HG03575 (cell line): ENCODE results near the gene GGT5.
"Not testable (repeated sequence)": the region's sequence is repeated elsewhere in the genome, so short reads cannot be mapped to it uniquely, and the experiment has no call there.

ENCODE experiments used
- ATAC-seq: cut with Tn5 transposase; IDR thresholded peaks from one replicate; pipeline ENCODE4 v1.9.1; 2021; ENCODE audit not compliant: unreplicated experiment, insufficient number of reproducible peaks, low FRiP score; ENCODE audit errors: extremely low read depth

GGT5 gene

GRCh38 chr22:24186892-24187670 lies 57.8 kb downstream of the GGT5 start:
- no peak for ATAC-seq

- no peak for ATAC-seq
These were observed 58.5 kb downstream of the GGT5 start for GRCh38 chr22:24186352-24186740.

GRCh38 chr22:24185501-24186351 lies 59.2 kb downstream of the GGT5 start:
- ATAC-seq: no peak

GRCh38 chr22:24185001-24185500 lies 59.8 kb downstream of the GGT5 start:
- no peak for ATAC-seq

- ATAC-seq: no peak
These were observed 60.7 kb downstream of the GGT5 start for GRCh38 chr22:24184057-24184798.

GRCh38 chr22:24183321-24184031 lies 61.4 kb downstream of the GGT5 start:
- ATAC-seq: no peak

GRCh38 chr22:24182900-24183246 lies 62.0 kb downstream of the GGT5 start:
- ATAC-seq: not testable (repeated sequence)

GRCh38 chr22:24181996-24182899 lies 62.6 kb downstream of the GGT5 start:
- no peak for ATAC-seq

GRCh38 chr22:24181088-24181995 lies 63.5 kb downstream of the GGT5 start, which contains the start of gene SUSD2:
SUSD2 (plus strand) TSS chr22:24181487; CDS start chr22:24181520, 33 bp downstream.
- ATAC-seq: no peak

GRCh38 chr22:24180316-24181087 lies 64.4 kb downstream of the GGT5 start:
- ATAC-seq: no peak

GRCh38 chr22:24179478-24180210 lies 65.2 kb downstream of the GGT5 start:
- no peak for ATAC-seq

GRCh38 chr22:24178502-24179440 lies 66.1 kb downstream of the GGT5 start:
- no peak for ATAC-seq

- ATAC-seq: no peak
These were observed 66.9 kb downstream of the GGT5 start for GRCh38 chr22:24178021-24178431.

GRCh38 chr22:24177456-24177855 lies 67.4 kb downstream of the GGT5 start:
- no peak for ATAC-seq

GRCh38 chr22:24177045-24177444 lies 67.8 kb downstream of the GGT5 start:
- ATAC-seq: no peak
